Ishikawa (cell line): ENCODE results near the gene PKDREJ.

Experiments used
- CEBPB ChIP-seq: IDR thresholded peaks from 2 replicates; pipeline ENCODE4 v1.6.1; 2012
- CREB1 ChIP-seq: IDR thresholded peaks from 2 replicates; pipeline ENCODE4 v1.6.1; 2012; ENCODE audit warnings: low read depth
- EGR1 ChIP-seq: IDR thresholded peaks from 2 replicates; pipeline ENCODE4 v1.6.1; 2012
- EP300 ChIP-seq: IDR thresholded peaks from 2 replicates; pipeline ENCODE4 v1.6.1; 2012; ENCODE audit warnings: borderline replicate concordance
- FOXM1 ChIP-seq: IDR thresholded peaks from 2 replicates; pipeline ENCODE4 v1.6.1; 2012; ENCODE audit warnings: low read depth, borderline replicate concordance
- MAX ChIP-seq: IDR thresholded peaks from 2 replicates; pipeline ENCODE4 v1.6.1; 2012
- NFIC ChIP-seq: IDR thresholded peaks from 2 replicates; pipeline ENCODE4 v1.6.1; 2012
- RAD21 ChIP-seq: IDR thresholded peaks from 2 replicates; pipeline ENCODE4 v1.6.1; 2012; ENCODE audit warnings: low read depth
- REST ChIP-seq: IDR thresholded peaks from 2 replicates; pipeline ENCODE4 v1.6.1; 2012; ENCODE audit warnings: low read depth, mild to moderate bottlenecking
- TAF1 ChIP-seq: IDR thresholded peaks from 2 replicates; pipeline ENCODE4 v1.6.1; 2012; ENCODE audit warnings: low read depth, mild to moderate bottlenecking
- TCF12 ChIP-seq: IDR thresholded peaks from 2 replicates; pipeline ENCODE4 v1.6.1; 2012; ENCODE audit warnings: low read depth
- TEAD4 ChIP-seq: IDR thresholded peaks from 2 replicates; pipeline ENCODE4 v1.6.1; 2012
- USF1 ChIP-seq: IDR thresholded peaks from 2 replicates; pipeline ENCODE4 v1.6.1; 2012
- YY1 ChIP-seq: IDR thresholded peaks from 2 replicates; pipeline ENCODE4 v1.6.1; 2012; ENCODE audit warnings: low read depth
- ZBTB7A ChIP-seq: IDR thresholded peaks from 2 replicates; pipeline ENCODE4 v1.6.1; 2012; ENCODE audit warnings: low read depth

The PKDREJ gene

GRCh38 chr22:46303347-46303965, 40.3 kb upstream of the PKDREJ start:
- TF ChIP-seq RAD21 (no peak), EP300 (no peak), CREB1 (no peak), MAX (no peak), USF1 (no peak), TCF12 (no peak), ZBTB7A (no peak)

GRCh38 chr22:46300491-46300890, 37.3 kb upstream of the PKDREJ start:
- TF ChIP-seq TEAD4: no peak
- no peak for TF ChIP-seq CREB1
- TF ChIP-seq RAD21: no peak
- no peak for TF ChIP-seq TAF1
- no peak for TF ChIP-seq REST
- no peak for TF ChIP-seq TCF12

- no peak for TF ChIP-seq REST
- no peak for TF ChIP-seq CEBPB
- TF ChIP-seq FOXM1: no peak
- TF ChIP-seq USF1: no peak
- TF ChIP-seq RAD21: no peak
- TF ChIP-seq EP300: no peak
- TF ChIP-seq TAF1: no peak
- no peak for TF ChIP-seq NFIC
- no peak for TF ChIP-seq TCF12
- TF ChIP-seq YY1: no peak
- no peak for TF ChIP-seq MAX
- TF ChIP-seq TEAD4: no peak
- TF ChIP-seq ZBTB7A: no peak
- TF ChIP-seq EGR1: no peak
- TF ChIP-seq CREB1: no peak
These were observed 36.0 kb upstream of the PKDREJ start for GRCh38 chr22:46299101-46299500.

GRCh38 chr22:46297151-46297812, 34.1 kb upstream of the PKDREJ start:
- TF ChIP-seq NFIC (peak; percentile 46; the same call in 1 of the 2 replicates), TAF1 (no peak)

- TF ChIP-seq NFIC (no peak), YY1 (peak; percentile 79), MAX (peak; percentile 74), REST (no peak), EGR1 (no peak), RAD21 (peak; percentile 34; the same call in 1 of the 2 replicates), CEBPB (no peak), FOXM1 (peak; percentile 99), USF1 (peak; percentile 39; the same call in 1 of the 2 replicates), TEAD4 (no peak), CREB1 (no peak), ZBTB7A (peak; percentile 89), EP300 (no peak), TAF1 (peak; percentile 58), TCF12 (no peak; the same call in 1 of the 2 replicates)
These were observed 33.4 kb upstream of the PKDREJ start, which contains the start of gene GTSE1 for GRCh38 chr22:46296257-46297150. Gene GTSE1, plus strand, starts transcription at chr22:46296870. Its CDS starts 531 bp downstream, at chr22:46297401.
